ENCODE data around the gene C1orf198. TPM values are rescaled to one million over a fixed set of nuclear protein-coding genes. Genes with fewer than 3 reads are reported as not detected.

Gene C1orf198
- polyA plus RNA-seq, 1 donor from 2014 or later = 5.5 TPM

DNA sequence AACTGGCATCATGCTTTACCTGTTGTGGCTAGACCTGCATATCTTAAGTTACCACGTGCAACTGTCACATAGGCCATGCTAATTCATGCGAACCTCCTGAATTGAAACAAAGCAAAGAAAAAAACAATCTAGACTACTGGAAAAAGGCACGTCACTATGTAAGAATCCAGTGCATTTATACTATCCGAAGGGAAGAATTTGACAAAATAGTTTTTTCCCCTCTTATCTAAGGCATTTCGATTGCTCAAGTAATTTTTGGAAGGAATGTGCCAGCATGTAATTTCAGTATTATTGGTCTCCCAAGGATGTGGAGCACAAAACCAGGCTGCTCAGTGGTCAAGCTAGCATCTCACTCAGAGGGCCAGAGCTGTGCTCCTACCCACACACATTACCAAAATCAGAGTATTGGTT is 31.5 kb upstream of the C1orf198 start:
- Mint-ChIP-seq H3K4me1 (no peaks in the 10 kb centered on the region), H3K4me3 (no peak overlapping the region), H3K27ac (no peak overlapping the region), H3K9me3 (no peaks in the 10 kb centered on the region), H3K36me3 (peaks cover 2% of the 10 kb centered on the region), H3K27me3 (no peaks in the 10 kb centered on the region)

DNA sequence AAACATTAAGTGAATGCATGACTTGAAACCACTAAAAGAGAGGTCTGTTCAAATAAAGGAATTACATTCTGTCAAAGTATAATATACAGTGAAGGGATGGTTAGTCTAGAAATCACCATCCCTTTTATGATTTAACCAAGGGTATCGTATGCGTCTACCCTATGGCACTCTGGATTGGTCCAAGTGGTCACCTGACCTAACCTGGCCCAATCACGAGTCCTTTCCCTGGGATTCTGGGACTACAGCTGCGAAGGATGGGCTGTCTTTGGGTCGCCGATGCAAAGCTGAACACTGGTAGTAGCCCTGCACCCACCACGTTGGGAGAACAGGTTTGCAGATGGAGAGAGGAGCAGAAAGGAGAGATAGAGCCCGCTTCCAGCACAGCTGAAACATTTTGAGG is 30.4 kb upstream of the C1orf198 start:
- Mint-ChIP-seq H3K9me3 (no peaks in the 10 kb centered on the region), H3K4me1 (no peaks in the 10 kb centered on the region), H3K27ac (no peak overlapping the region), H3K36me3 (peaks cover 2% of the 10 kb centered on the region), H3K27me3 (no peaks in the 10 kb centered on the region), H3K4me3 (no peak overlapping the region)

DNA sequence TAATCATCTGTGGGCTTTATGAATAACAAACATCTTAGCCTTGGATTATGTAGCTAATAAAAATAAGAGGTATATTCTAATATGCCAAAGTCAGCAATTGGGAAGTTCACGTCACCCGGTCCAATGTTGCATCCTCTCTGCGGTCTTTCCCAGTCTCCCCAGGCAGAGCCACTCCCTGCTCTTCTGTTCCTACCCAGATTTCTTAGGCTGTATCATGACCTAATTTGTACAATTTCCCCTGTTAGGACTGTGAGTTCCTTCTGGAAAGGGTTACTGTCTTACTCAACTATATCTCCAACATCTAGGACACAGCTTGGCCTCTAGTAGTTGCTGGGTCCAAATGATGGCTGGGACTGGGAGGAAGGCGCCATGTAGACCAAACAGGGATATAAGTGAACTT is 29.8 kb upstream of the C1orf198 start:
- Mint-ChIP-seq H3K36me3 (no peaks in the 10 kb centered on the region), H3K27ac (no peak overlapping the region), H3K4me1 (no peaks in the 10 kb centered on the region), H3K9me3 (no peaks in the 10 kb centered on the region), H3K27me3 (no peaks in the 10 kb centered on the region), H3K4me3 (no peak overlapping the region)

DNA sequence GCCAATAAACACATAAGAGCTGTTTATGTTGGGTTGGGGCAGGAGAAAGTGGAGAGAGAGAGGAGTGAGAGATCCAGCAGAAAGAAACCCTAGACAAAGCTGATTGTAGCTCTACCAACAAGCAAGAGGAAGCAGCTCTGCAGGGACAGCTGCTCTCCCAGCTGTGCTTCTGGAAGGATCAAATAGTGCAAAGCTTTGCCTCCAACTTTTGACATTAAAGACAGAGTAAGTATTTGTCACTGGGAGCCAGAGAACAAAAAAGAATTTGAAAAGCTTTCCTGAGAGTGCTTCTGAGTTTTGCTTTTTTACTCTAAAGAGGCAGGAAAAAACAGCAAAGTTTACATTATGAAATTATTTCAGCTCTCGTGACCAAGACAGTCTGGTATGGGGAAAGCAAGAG is 28.5 kb upstream of the C1orf198 start:
- H3K4me1 Mint-ChIP-seq = peaks cover 0 to 3% (median 0%) of the 10 kb centered on the region in 3 donors
- no peak overlapping the region for H3K27ac Mint-ChIP-seq
- H3K27me3 Mint-ChIP-seq = peaks cover 8% of the 10 kb centered on the region
- no peak overlapping the region for H3K4me3 Mint-ChIP-seq
- H3K9me3 Mint-ChIP-seq = no peaks in the 10 kb centered on the region
- no peaks in the 10 kb centered on the region for H3K36me3 Mint-ChIP-seq

- Mint-ChIP-seq H3K9me3 (no peaks in the 10 kb centered on the region), H3K4me1 (peaks cover 0 to 3% (median 0%) of the 10 kb centered on the region in 3 donors), H3K27me3 (peaks cover 8% of the 10 kb centered on the region), H3K4me3 (no peak overlapping the region), H3K27ac (no peak overlapping the region), H3K36me3 (peaks cover 1% of the 10 kb centered on the region)
Observed at GRCh38 chr1:230895452-230895851, 27.1 kb upstream of the C1orf198 start.

DNA sequence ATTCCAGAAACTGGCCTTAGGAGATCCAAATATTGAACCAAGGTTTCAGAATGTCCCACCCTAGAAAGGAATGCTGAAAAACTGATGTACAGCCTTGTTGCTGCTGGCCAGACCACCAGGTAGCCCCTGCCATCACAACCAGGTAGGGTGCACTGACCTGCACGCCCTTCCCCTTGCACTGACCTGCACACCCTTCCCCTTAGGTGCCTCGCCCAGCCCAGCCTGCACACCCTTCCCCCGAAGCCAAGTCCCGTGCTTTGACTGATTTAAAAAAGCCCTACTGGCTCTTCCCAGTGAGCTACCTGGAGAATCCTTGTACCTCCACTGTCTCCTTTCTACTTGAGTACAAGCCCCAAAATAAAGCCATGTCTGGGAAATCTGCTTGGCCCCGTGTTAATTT is 26.3 kb upstream of the C1orf198 start:
- Mint-ChIP-seq H3K27ac (no peak overlapping the region), H3K4me3 (no peak overlapping the region), H3K36me3 (peaks cover 1% of the 10 kb centered on the region), H3K4me1 (peaks cover 0 to 3% (median 0%) of the 10 kb centered on the region in 3 donors), H3K27me3 (peaks cover 8% of the 10 kb centered on the region), H3K9me3 (no peaks in the 10 kb centered on the region)

- H3K27me3 Mint-ChIP-seq = peaks cover 8% of the 10 kb centered on the region
- H3K4me3 Mint-ChIP-seq = no peak overlapping the region
- H3K36me3 Mint-ChIP-seq = peaks cover 1% of the 10 kb centered on the region
- peaks cover 0 to 3% (median 0%) of the 10 kb centered on the region in 3 donors for H3K4me1 Mint-ChIP-seq
- no peaks in the 10 kb centered on the region for H3K9me3 Mint-ChIP-seq
- no peak overlapping the region for H3K27ac Mint-ChIP-seq
Observed at GRCh38 chr1:230894032-230894431, 25.7 kb upstream of the C1orf198 start.

GRCh38 chr1:230892018-230892491 is 23.7 kb upstream of the C1orf198 start:
- H3K4me3 Mint-ChIP-seq = no peak overlapping the region
- H3K27ac Mint-ChIP-seq = peak overlapping the region in 1 of 3 donors; percentile 22
- H3K36me3 Mint-ChIP-seq = peaks cover 1% of the 10 kb centered on the region
- H3K4me1 Mint-ChIP-seq = peaks cover 0 to 3% (median 0%) of the 10 kb centered on the region in 3 donors
- no peaks in the 10 kb centered on the region for H3K9me3 Mint-ChIP-seq
- peaks cover 10% of the 10 kb centered on the region for H3K27me3 Mint-ChIP-seq

DNA sequence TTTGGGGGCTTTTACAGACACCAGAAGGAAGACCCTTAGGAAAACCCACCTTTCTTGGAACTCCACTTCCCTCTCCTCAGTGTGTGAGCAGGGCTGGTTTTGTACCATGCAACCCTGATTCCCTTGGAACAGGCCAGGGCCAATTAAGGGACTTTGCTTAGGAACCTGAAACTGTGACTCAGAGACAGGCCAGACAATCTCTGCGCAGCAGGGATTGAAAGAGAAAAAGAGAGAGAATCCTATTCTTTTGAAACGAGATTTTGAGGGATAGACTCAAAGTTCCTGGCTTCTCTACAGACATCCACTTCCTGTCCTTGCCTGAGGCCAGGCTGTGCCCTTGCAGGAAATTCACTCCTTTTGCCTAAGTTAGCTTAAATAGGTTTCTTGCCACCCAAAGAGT is 23.1 kb upstream of the C1orf198 start:
- Mint-ChIP-seq H3K4me1 (peaks cover 0 to 3% (median 0%) of the 10 kb centered on the region in 3 donors), H3K27ac (no peak overlapping the region), H3K4me3 (no peak overlapping the region), H3K36me3 (peaks cover 1% of the 10 kb centered on the region), H3K9me3 (no peaks in the 10 kb centered on the region), H3K27me3 (peaks cover 10% of the 10 kb centered on the region)

- H3K4me1 Mint-ChIP-seq = peaks cover 0 to 3% (median 0%) of the 10 kb centered on the region in 3 donors
- H3K27ac Mint-ChIP-seq = no peak overlapping the region
- H3K27me3 Mint-ChIP-seq = peaks cover 25% of the 10 kb centered on the region
Observed at GRCh38 chr1:230884646-230885045, 16.3 kb upstream of the C1orf198 start.

DNA sequence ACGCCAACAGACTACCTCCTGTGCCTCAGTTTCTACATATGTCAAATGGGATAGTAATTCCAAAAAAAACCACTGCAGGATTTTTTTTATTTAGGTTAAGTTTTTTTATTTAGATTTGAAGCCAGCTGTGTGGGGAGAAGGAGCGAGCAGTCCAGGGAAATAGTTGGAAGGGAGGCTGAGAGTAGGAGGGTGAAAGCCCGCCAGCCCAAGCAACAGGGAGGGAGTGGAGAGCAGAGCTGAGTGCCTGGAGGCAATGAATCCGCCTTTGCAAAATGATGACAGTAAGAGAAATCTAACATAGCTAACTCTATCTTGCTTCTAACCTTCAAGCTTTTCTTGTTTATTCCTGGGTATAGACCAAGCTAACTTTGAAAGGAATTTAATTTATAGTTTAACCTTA is 15.6 kb upstream of the C1orf198 start:
- Mint-ChIP-seq H3K36me3 (peaks cover 5% of the 10 kb centered on the region), H3K4me3 (no peak overlapping the region), H3K27ac (no peak overlapping the region), H3K27me3 (peaks cover 25% of the 10 kb centered on the region), H3K4me1 (peaks cover 0 to 3% (median 0%) of the 10 kb centered on the region in 3 donors), H3K9me3 (peaks cover 0 to 4% (median 0%) of the 10 kb centered on the region in 3 donors)

More at GRCh38 chr1:230884646-230885045, 16.3 kb upstream of the C1orf198 start:
- H3K4me3 Mint-ChIP-seq = peak overlapping the region in 1 of 4 donors; percentile 65
- H3K36me3 Mint-ChIP-seq = peaks cover 5% of the 10 kb centered on the region
- H3K9me3 Mint-ChIP-seq = peaks cover 0 to 4% (median 0%) of the 10 kb centered on the region in 3 donors

- peaks cover 0 to 4% (median 0%) of the 10 kb centered on the region in 3 donors for H3K9me3 Mint-ChIP-seq
- no peak overlapping the region for H3K27ac Mint-ChIP-seq
- H3K4me3 Mint-ChIP-seq = no peak overlapping the region
- H3K36me3 Mint-ChIP-seq = peaks cover 1% of the 10 kb centered on the region
- peaks cover 0 to 3% (median 0%) of the 10 kb centered on the region in 3 donors for H3K4me1 Mint-ChIP-seq
- H3K27me3 Mint-ChIP-seq = peaks cover 27% of the 10 kb centered on the region
Observed at GRCh38 chr1:230879778-230880177, 11.5 kb upstream of the C1orf198 start.

- no peak overlapping the region for H3K27ac Mint-ChIP-seq
- H3K9me3 Mint-ChIP-seq = peaks cover 0 to 3% (median 0%) of the 10 kb centered on the region in 3 donors
- H3K27me3 Mint-ChIP-seq = peaks cover 23% of the 10 kb centered on the region
- H3K36me3 Mint-ChIP-seq = peaks cover 1% of the 10 kb centered on the region
- peaks cover 0 to 3% (median 0%) of the 10 kb centered on the region in 3 donors for H3K4me1 Mint-ChIP-seq
- no peak overlapping the region for H3K4me3 Mint-ChIP-seq
Observed at GRCh38 chr1:230878591-230878990, 10.3 kb upstream of the C1orf198 start.

- peaks cover 0 to 3% (median 0%) of the 10 kb centered on the region in 3 donors for H3K9me3 Mint-ChIP-seq
- no peak overlapping the region for H3K4me3 Mint-ChIP-seq
- H3K27me3 Mint-ChIP-seq = peaks cover 22% of the 10 kb centered on the region
- H3K27ac Mint-ChIP-seq = no peak overlapping the region
- H3K4me1 Mint-ChIP-seq = peaks cover 0 to 3% (median 0%) of the 10 kb centered on the region in 3 donors
- peaks cover 1% of the 10 kb centered on the region for H3K36me3 Mint-ChIP-seq
Observed at GRCh38 chr1:230877924-230878590, 9.7 kb upstream of the C1orf198 start.

DNA sequence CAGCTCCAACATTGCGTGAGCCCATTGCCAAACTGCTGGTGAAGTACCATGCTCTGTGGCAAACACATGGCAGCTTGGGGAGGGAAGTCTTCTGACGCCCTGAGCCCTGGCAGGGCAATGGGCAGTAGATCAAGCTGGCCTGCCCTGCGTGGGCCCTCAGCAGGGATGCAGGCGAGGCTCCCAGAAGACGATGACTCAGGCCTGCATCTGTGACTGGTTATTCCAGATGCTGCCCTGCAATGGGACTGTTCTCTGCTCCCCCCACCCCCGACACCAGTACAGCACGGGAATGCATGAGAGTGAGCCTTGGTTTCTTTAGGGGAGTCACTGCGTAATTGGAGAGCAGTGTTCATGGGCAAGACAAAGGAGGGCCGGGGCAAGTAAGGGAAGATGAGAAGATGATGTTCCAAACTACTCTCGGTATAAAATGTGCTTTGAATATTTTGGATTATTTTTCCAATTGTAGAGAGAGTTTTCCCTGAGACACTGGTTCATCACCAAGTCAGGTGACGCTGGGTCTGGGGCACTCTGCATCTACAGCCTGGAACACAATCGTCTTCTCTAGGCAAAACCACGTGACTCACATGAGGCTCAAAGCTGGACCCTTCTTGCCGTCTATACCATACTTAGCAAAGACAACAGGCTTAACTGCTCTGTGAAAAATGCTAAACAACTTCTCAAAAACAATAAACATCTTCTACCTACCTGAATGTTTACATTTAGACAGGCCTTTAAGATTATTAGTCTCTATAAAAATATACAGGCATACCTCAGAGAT is 9.0 kb upstream of the C1orf198 start:
- Mint-ChIP-seq H3K27ac (no peak overlapping the region), H3K4me1 (peaks cover 0 to 3% (median 0%) of the 10 kb centered on the region in 3 donors), H3K36me3 (no peaks in the 10 kb centered on the region), H3K9me3 (peaks cover 0 to 3% (median 0%) of the 10 kb centered on the region in 3 donors), H3K27me3 (peaks cover 24% of the 10 kb centered on the region), H3K4me3 (no peak overlapping the region)
